HepG2 (cell line): Measurements from ENCODE around the gene ADM. TPM values are rescaled to one million over a fixed set of nuclear protein-coding genes. Genes with fewer than 3 reads are reported as not detected.

ENCODE experiments used
- ARID3A ChIP-seq: IDR thresholded peaks from 2 replicates; pipeline ENCODE4 v1.6.1; 2012; ENCODE audit warnings: low read depth, low read length, improper control_type of control experiment
- ATF3 ChIP-seq: sonication (generic); formaldehyde crosslinking; IDR thresholded peaks from 2 replicates; pipeline ENCODE4 v1.4.0; 2020; ENCODE audit warnings: missing genetic modification reagents
- BCL3 ChIP-seq: sonication (generic); formaldehyde crosslinking; IDR thresholded peaks from 2 replicates; pipeline ENCODE4 v1.5.1; 2020; ENCODE audit warnings: mild to moderate bottlenecking, missing genetic modification reagents, moderate library complexity
- FOXJ3 ChIP-seq: sonication (generic); formaldehyde crosslinking; IDR thresholded peaks from 2 replicates; pipeline ENCODE4 v1.4.0; 2020; ENCODE audit warnings: missing genetic modification reagents, mild to moderate bottlenecking, borderline replicate concordance
- HNF4A ChIP-seq: sonication (generic); formaldehyde crosslinking; IDR thresholded peaks from 2 replicates; pipeline ENCODE4 v1.4.0; 2020; ENCODE audit warnings: missing genetic modification reagents
- MAFF ChIP-seq: IDR thresholded peaks from 2 replicates; pipeline ENCODE4 v1.6.1; 2011; ENCODE audit warnings: low read depth, low read length, improper control_type of control experiment
- MTF2 ChIP-seq: sonication (generic); formaldehyde crosslinking; IDR thresholded peaks from 2 replicates; pipeline ENCODE4 v1.5.0; 2020; ENCODE audit warnings: missing genetic modification reagents, borderline replicate concordance
- NCOA1 ChIP-seq: sonication (generic); formaldehyde crosslinking; IDR thresholded peaks from 2 replicates; pipeline ENCODE4 v1.9.0; 2021; ENCODE audit warnings: missing genetic modification reagents
- PAWR ChIP-seq: sonication (generic); formaldehyde crosslinking; IDR thresholded peaks from 2 replicates; pipeline ENCODE4 v1.4.0; 2020; ENCODE audit warnings: missing genetic modification reagents, mild to moderate bottlenecking, borderline replicate concordance
- PBX3 ChIP-seq: sonication (generic); formaldehyde crosslinking; IDR thresholded peaks from 2 replicates; pipeline ENCODE4 v1.8.1; 2023; ENCODE audit warnings: missing genetic modification reagents, inconsistent platforms, borderline replicate concordance
- POLR2A ChIP-seq, 2 experiments: IDR thresholded peaks; 2 replicates each; pipeline ENCODE4 v1.6.1; 2011; ENCODE audit warnings: low read depth in 2 of 2, low read length in 2 of 2, mild to moderate bottlenecking in 1 of 2, moderate library complexity in 1 of 2; ENCODE audit not compliant: insufficient read depth in 1 of 2
- TARDBP ChIP-seq: sonication (generic); formaldehyde crosslinking; IDR thresholded peaks from 2 replicates; pipeline ENCODE4 v1.8.0; 2022; ENCODE audit warnings: mild to moderate bottlenecking, missing genetic modification reagents
- ZFP62 ChIP-seq: sonication (generic); formaldehyde crosslinking; IDR thresholded peaks from 2 replicates; pipeline ENCODE4 v1.4.0; 2020; ENCODE audit warnings: missing genetic modification reagents
- ZFP91 ChIP-seq: sonication (generic); formaldehyde crosslinking; IDR thresholded peaks from 2 replicates; pipeline ENCODE4 v1.9.0; 2022; ENCODE audit warnings: missing genetic modification reagents, mild to moderate bottlenecking, borderline replicate concordance
- ZNF225 ChIP-seq: sonication (generic); formaldehyde crosslinking; IDR thresholded peaks from 2 replicates; pipeline ENCODE4 v1.4.0; 2020; ENCODE audit warnings: mild to moderate bottlenecking, missing genetic modification reagents
- ZNF280B ChIP-seq: sonication (generic); formaldehyde crosslinking; IDR thresholded peaks from 2 replicates; pipeline ENCODE4 v1.5.0; 2020; ENCODE audit warnings: missing genetic modification reagents, mild to moderate bottlenecking, borderline replicate concordance
- ZNF317 ChIP-seq: sonication (generic); formaldehyde crosslinking; IDR thresholded peaks from 2 replicates; pipeline ENCODE4 v1.5.0; 2020; ENCODE audit warnings: mild to moderate bottlenecking, missing genetic modification reagents
- ZNF34 ChIP-seq: sonication (generic); formaldehyde crosslinking; IDR thresholded peaks from 2 replicates; pipeline ENCODE4 v1.4.0; 2020; ENCODE audit warnings: mild to moderate bottlenecking, missing genetic modification reagents, borderline replicate concordance
- ZNF354B ChIP-seq: sonication (generic); formaldehyde crosslinking; IDR thresholded peaks from 2 replicates; pipeline ENCODE4 v1.8.0; 2022; ENCODE audit warnings: mild to moderate bottlenecking, missing genetic modification reagents
- ZNF547 ChIP-seq: sonication (generic); formaldehyde crosslinking; IDR thresholded peaks from 2 replicates; pipeline ENCODE4 v1.5.1; 2020; ENCODE audit warnings: mild to moderate bottlenecking, missing genetic modification reagents
- ZNF549 ChIP-seq: sonication (generic); formaldehyde crosslinking; IDR thresholded peaks from 2 replicates; pipeline ENCODE4 v1.5.0; 2020; ENCODE audit warnings: missing genetic modification reagents
- ZNF605 ChIP-seq: sonication (generic); formaldehyde crosslinking; IDR thresholded peaks from 2 replicates; pipeline ENCODE4 v1.8.0; 2022; ENCODE audit warnings: mild to moderate bottlenecking, missing genetic modification reagents
- polyA plus RNA-seq, 8 experiments: library from polyadenylated mRNA; depleted of rRNA in 3 of 8; stranded (reverse) in 7 of 8; unstranded in 1 of 8; fragments of >200 nt; fragmentation: Illumina TruSeq in 4 of 8; extraction: Trizol in 4 of 8; gene quantifications; 2 replicates each; pipeline versions ENCODE4 v1.2.1 to v1.2.3, GENCODE V29; 2011 to 2016; ENCODE audit warnings: low read depth in 4 of 8, missing spikeins in 1 of 8, mixed read lengths in 1 of 8; ENCODE audit not compliant: insufficient read depth in 1 of 8
- total RNA-seq, 5 experiments: library from RNA; depleted of rRNA; stranded (reverse); fragments of >200 nt; fragmentation: Illumina TruSeq; extraction: Trizol; gene quantifications; 2 replicates each; pipeline ENCODE4 v1.2.3, GENCODE V29; 2016; ENCODE audit warnings: low read depth in 1 of 5

ADM gene
- total and polyA plus RNA-seq, 2 of the 13 experiments (the other 11 are each of a cell fraction or from before 2014, with no cell fraction given) = 10.7 to 26.1 TPM

GRCh38 chr11:10307400-10308200 is 2.7 kb downstream of the ADM start (continued):
- no peak for TF ChIP-seq ZNF280B
- TF ChIP-seq ZNF354B (CRISPR knock-in tag) = no peak
- no peak for TF ChIP-seq ZNF34
- no peak for TF ChIP-seq MTF2 (CRISPR knock-in tag)
- no peak for TF ChIP-seq HNF4A (CRISPR knock-in tag)
- no peak; the same call in 1 of the 2 replicates for TF ChIP-seq ZNF605
- no peak for TF ChIP-seq ZNF547
- no peak for TF ChIP-seq NCOA1 (CRISPR knock-in tag)
- peak; percentile 58; the same call in 1 of the 2 replicates for TF ChIP-seq ATF3 (CRISPR knock-in tag)
- no peak for TF ChIP-seq PAWR (CRISPR knock-in tag)
- TF ChIP-seq ZNF317 (CRISPR knock-in tag) = no peak
- peak in 1 of 2 experiments; percentile 6; a peak in 1 of 4 replicates for TF ChIP-seq POLR2A (IDR thresholded peaks at IDR 0.05; ENCODE audit: insufficient read depth in 1 of 2, low read depth in 2 of 2, low read length in 2 of 2)
- no peak for TF ChIP-seq ARID3A
- 0 out of 2 replicates have a peak, but pooled peaks have one; percentile 51 for TF ChIP-seq ZNF225 (CRISPR knock-in tag)
- no peak for TF ChIP-seq PBX3 (CRISPR knock-in tag)
- TF ChIP-seq ZFP91 (CRISPR knock-in tag) = peak; percentile 60; the same call in 1 of the 2 replicates
- no peak for TF ChIP-seq ZFP62 (CRISPR knock-in tag)
- TF ChIP-seq ZNF549 (CRISPR knock-in tag) = no peak
- TF ChIP-seq MAFF = peak; percentile 23; the same call in 1 of the 2 replicates
- TF ChIP-seq FOXJ3 (CRISPR knock-in tag) = no peak
- TF ChIP-seq BCL3 = no peak
- TF ChIP-seq TARDBP (CRISPR knock-in tag) = no peak
